Ishikawa (cell line): ENCODE measurements around the gene KCNK3.

ENCODE experiments used
- CEBPB ChIP-seq: IDR thresholded peaks from 2 replicates; pipeline ENCODE4 v1.6.1; 2012
- CREB1 ChIP-seq: IDR thresholded peaks from 2 replicates; pipeline ENCODE4 v1.6.1; 2012; ENCODE audit warnings: low read depth
- EGR1 ChIP-seq: IDR thresholded peaks from 2 replicates; pipeline ENCODE4 v1.6.1; 2012
- EP300 ChIP-seq: IDR thresholded peaks from 2 replicates; pipeline ENCODE4 v1.6.1; 2012; ENCODE audit warnings: borderline replicate concordance
- FOXM1 ChIP-seq: IDR thresholded peaks from 2 replicates; pipeline ENCODE4 v1.6.1; 2012; ENCODE audit warnings: low read depth, borderline replicate concordance
- MAX ChIP-seq: IDR thresholded peaks from 2 replicates; pipeline ENCODE4 v1.6.1; 2012
- NFIC ChIP-seq: IDR thresholded peaks from 2 replicates; pipeline ENCODE4 v1.6.1; 2012
- RAD21 ChIP-seq: IDR thresholded peaks from 2 replicates; pipeline ENCODE4 v1.6.1; 2012; ENCODE audit warnings: low read depth
- REST ChIP-seq: IDR thresholded peaks from 2 replicates; pipeline ENCODE4 v1.6.1; 2012; ENCODE audit warnings: low read depth, mild to moderate bottlenecking
- TAF1 ChIP-seq: IDR thresholded peaks from 2 replicates; pipeline ENCODE4 v1.6.1; 2012; ENCODE audit warnings: low read depth, mild to moderate bottlenecking
- TEAD4 ChIP-seq: IDR thresholded peaks from 2 replicates; pipeline ENCODE4 v1.6.1; 2012
- USF1 ChIP-seq: IDR thresholded peaks from 2 replicates; pipeline ENCODE4 v1.6.1; 2012
- YY1 ChIP-seq: IDR thresholded peaks from 2 replicates; pipeline ENCODE4 v1.6.1; 2012; ENCODE audit warnings: low read depth
- ZBTB7A ChIP-seq: IDR thresholded peaks from 2 replicates; pipeline ENCODE4 v1.6.1; 2012; ENCODE audit warnings: low read depth

DNA sequence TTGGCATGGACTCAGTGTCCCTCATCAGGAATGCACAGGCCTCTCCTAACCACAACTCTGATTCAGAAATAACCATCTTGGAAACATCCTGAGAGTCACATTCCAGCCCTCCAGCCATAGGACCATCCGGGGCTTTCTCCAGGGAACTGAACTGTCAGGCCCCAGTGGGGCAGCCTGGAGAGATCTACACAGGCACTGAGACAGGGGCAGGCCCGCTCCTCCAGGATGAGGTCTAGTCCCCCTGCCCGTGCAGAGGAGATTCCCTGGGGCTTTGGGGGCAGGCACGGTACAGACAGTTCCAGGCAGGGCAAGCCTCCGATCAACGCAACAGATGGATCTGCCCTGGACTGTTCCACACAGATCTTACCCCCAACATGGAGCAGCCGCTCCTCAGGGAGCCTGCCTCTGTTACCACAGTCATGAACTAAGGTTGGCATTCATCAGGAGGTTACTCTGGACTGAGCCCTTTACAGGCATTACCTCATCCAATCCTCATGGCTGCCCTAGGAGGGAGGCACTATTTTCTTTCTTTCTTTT lies 12.0 kb downstream of the KCNK3 start:
- TF ChIP-seq YY1, result no peak
- TF ChIP-seq EP300, result no peak
- no peak for TF ChIP-seq CEBPB
- TF ChIP-seq MAX, result no peak
- no peak for TF ChIP-seq NFIC
- no peak for TF ChIP-seq REST
- no peak for TF ChIP-seq TAF1
- no peak for TF ChIP-seq RAD21
- no peak for TF ChIP-seq FOXM1
- no peak for TF ChIP-seq USF1
- TF ChIP-seq EGR1, result no peak
- TF ChIP-seq CREB1, result no peak
- no peak for TF ChIP-seq ZBTB7A
- no peak for TF ChIP-seq TEAD4
